GM06990 (cell line): ENCODE results near the gene TUT1.

ENCODE experiments used
- DNase-seq: peaks from one replicate; pipeline ENCODE4 v3.0.0-alpha.2; 2011; ENCODE audit not compliant: insufficient read length; ENCODE audit errors: extremely low read depth
- H3K27me3 ChIP-seq: replicated peaks from 2 replicates; pipeline ENCODE4 v1.6.0; 2011; ENCODE audit warnings: low read length; ENCODE audit not compliant: control insufficient read depth, insufficient read depth
- H3K36me3 ChIP-seq: 2 replicates; pipeline ENCODE4 v1.5.1; 2011; ENCODE audit warnings: low read length; ENCODE audit not compliant: control insufficient read depth, insufficient read depth
- H3K4me3 ChIP-seq: replicated peaks from 2 replicates; pipeline ENCODE4 v1.5.1; 2011; ENCODE audit warnings: low read depth, mild to moderate bottlenecking, control low read depth, low read length
- TF ChIP-seq, protein P1 (sequence below): IDR thresholded peaks from 2 replicates; pipeline ENCODE4 v1.5.1; 2011; ENCODE audit warnings: low read length, control low read depth, mild to moderate bottlenecking, inconsistent platforms; ENCODE audit not compliant: insufficient read depth, poor library complexity, severe bottlenecking

TUT1 gene

DNA sequence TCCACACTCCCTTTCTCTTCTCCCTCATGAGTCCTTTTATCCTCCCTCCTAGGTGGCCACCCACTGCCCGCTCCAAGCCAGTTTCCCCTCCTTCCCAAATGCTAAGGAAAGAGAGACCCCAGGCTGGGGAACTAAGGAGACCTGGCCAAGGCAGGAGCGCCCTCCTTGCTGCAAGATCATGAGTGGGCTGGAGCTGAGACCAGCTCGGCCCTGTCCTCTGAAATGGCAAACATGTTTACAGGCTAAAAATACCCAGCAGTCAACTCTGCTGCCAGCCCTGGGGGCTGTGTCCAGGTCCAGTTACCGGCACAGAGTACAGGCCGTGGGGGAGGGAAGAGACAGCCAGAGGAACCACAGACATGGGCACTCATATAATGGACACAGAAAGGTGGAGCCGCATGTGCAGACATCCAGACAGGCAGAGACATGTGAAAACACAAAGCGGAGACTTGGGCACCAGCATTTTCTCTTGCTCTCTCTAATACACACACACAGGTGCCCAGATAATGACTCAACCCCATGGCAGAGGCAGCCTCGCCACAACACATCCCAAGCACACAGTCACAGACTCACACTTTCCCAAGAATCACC is 43.5 kb downstream of the TUT1 start:
- no peaks in the 10 kb centered on the region for H3K36me3 ChIP-seq
- TF ChIP-seq, protein P1, sequence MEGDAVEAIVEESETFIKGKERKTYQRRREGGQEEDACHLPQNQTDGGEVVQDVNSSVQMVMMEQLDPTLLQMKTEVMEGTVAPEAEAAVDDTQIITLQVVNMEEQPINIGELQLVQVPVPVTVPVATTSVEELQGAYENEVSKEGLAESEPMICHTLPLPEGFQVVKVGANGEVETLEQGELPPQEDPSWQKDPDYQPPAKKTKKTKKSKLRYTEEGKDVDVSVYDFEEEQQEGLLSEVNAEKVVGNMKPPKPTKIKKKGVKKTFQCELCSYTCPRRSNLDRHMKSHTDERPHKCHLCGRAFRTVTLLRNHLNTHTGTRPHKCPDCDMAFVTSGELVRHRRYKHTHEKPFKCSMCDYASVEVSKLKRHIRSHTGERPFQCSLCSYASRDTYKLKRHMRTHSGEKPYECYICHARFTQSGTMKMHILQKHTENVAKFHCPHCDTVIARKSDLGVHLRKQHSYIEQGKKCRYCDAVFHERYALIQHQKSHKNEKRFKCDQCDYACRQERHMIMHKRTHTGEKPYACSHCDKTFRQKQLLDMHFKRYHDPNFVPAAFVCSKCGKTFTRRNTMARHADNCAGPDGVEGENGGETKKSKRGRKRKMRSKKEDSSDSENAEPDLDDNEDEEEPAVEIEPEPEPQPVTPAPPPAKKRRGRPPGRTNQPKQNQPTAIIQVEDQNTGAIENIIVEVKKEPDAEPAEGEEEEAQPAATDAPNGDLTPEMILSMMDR: no peak
- H3K27me3 ChIP-seq: no peaks in the 10 kb centered on the region
- DNase-seq: no peak
- no peak overlapping the region for H3K4me3 ChIP-seq

DNA sequence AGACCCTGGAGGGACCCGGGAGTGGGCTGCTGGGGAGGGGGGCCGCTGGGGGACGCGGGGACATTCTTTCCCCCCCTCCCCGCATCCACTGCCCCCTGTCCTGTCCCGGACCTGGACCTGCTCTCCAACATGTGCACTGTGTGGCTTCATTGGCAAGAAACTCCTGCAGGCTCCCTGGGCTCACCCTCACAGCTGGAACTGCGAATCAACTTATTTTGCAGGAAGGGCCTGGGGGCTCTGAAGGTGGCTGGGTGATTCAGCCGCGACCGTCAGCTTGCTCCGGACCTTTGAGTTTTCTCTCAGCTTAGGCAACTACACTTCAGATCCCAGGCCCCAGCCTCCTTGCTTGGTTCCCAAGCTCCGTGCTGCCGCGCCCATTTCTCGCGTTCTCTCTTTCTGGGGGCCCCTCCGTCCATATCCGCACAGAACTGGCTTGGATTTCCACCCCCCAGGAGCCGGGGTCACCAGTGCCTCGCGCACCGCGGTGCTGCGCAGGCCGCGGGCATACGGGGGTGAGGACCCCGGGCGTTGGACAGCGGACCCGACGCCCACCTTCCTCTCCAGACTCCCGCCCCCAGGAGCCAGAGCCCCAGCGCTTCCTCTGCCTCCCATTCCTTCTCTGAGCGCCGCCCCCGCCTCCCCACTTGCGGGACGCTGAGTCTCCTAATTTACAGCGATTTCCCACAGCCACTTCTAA is 44.2 kb downstream of the TUT1 start:
- TF ChIP-seq, protein P1: no peak
- Histone ChIP-seq H3K4me3 (peak overlapping the region; percentile 42), H3K27me3 (no peaks in the 10 kb centered on the region), H3K36me3 (no peaks in the 10 kb centered on the region)
- DNase-seq: no peak

DNA sequence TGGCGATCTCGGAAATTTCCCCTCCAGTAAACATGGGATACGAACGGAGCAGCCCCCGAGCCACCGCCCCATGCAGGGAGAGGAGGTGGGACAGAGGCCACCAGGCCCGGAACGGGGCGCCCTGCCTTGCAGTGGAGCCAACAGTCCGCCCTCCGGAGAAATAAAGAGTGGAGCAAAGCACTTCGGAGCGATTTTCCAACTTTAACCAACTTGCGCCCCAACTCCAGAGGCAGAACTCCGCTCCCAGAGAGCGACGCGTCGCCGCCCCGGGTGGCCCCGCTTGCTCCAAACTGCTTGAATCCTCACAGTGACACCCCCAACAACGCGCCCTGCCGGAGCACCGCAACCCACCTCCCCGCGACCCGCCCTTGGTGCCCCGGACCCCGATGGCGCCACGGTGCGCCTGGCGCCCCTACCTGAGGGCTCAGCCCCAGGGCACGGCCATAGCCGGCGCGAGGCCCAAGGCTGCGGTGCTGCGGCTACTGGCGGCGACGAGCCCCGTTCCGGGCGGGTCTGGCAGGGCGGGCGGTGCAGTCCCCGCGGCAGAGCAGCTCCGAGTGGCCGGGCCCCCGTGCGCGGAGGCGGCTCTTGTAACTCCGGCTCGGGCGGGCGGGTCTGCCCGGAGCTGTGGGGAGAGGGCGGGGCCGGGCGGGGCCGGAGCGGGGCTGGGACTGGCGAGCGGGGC is 44.9 kb downstream of the TUT1 start, which contains the start of gene AHNAK:
TSS of gene AHNAK (minus strand) at position 563 of the 685 bp plus-strand sequence. CDS start 10,708 bp downstream, outside the sequence.
- no peaks in the 10 kb centered on the region for H3K36me3 ChIP-seq
- TF ChIP-seq, protein P1: no peak
- DNase-seq: peak; percentile 63
- H3K4me3 ChIP-seq: peak within 1 kb of the TSS; percentile 70
- H3K27me3 ChIP-seq: no peaks in the 10 kb centered on the region

DNA sequence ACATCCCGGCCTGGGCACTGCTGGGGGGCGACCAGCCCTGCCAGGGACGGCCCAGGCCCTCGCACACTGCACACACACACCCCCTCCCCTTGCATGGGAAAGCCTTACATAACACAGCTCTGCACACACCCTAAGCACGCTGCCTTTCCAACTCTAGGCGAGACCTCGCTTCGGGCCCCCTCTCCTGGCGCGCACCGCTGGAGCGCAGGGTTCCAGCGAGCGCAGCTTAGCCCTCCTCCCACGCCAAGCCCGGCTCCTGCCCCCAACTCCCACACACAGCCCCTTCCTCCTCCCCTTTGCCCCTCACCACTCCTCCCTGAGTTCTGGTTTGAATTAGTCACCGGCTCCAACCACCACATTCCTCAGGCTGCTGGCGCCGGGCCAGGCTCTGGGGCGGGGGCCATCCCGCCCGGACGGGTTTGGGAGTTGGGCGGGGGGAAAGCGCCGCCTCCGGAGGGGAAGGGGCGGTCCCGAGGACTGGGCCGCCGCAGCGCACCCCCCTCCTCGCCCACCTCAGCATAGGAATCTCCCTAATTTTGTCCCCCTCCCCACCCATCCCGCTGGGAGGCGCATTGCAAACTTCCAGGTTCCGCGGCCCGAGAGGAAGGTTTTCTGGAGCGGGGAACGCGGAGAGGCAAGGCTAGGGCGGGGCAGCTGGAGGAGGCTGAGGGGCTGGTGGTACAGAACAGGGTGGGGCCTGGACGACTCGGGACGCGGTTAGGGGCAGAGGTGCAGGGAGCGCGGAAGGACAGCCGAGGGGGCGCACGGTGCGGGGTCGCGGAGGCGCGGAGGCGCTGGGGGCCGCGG is 45.7 kb downstream of the TUT1 start:
- TF ChIP-seq, protein P1: peak; percentile 16
- Histone ChIP-seq H3K36me3 (no peaks in the 10 kb centered on the region), H3K4me3 (peak overlapping the region; percentile 70), H3K27me3 (no peaks in the 10 kb centered on the region)
- no peak for DNase-seq

DNA sequence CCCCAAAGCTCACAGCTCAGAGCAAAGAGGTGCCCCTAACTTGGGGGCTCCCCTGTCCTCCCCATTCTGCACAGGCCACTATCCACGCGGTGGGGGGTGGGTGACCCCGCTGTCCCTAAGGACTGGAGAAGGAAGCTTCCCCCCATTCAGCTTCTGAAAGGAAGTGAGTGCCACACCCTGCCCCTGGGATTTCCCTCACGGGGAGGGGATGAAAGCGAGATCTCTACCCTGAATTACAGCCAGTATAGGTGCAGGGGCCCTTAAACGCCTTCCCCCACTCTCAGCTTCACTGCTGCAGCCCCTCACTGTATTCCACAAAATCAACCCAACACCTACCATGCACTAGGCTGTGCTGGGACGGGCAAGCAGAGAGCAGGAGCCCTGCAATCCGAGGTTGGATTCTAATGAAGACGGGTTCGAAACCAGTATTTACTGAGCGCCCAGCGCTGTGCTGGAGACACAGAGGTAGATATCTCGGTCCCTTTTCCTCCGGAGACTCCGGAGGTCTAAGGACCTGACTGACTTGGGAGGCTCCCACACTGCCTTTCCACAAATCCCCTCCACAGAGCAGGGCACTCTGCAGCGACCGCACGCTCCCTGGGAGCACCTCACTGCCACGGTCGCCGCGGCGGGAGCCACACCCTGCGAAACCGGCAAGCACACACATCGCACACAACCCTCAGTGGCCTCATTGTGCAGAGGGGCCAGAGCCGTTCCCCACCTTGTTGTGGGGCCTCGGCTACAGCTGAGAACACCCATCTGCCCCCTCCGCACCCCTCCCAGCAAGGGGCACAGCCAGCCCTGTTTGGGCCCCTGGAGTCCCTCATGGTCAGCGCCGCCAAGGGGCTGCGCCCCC is 46.5 kb downstream of the TUT1 start:
- no peak for DNase-seq
- TF ChIP-seq, protein P1: no peak
- Histone ChIP-seq H3K36me3 (no peaks in the 10 kb centered on the region), H3K4me3 (peak overlapping the region; percentile 70), H3K27me3 (no peaks in the 10 kb centered on the region)
